IMR-90 (cell line): ENCODE results near the gene ADAMTSL2. TPM values are rescaled to one million over a fixed set of nuclear protein-coding genes. Genes with fewer than 3 reads are reported as not detected.

Source experiments
- ATAC-seq: fragments of 200-7000 bp; cut with Tn5 transposase; 2 replicates; pipeline ENCODE4 v1.9.1; 2020; ENCODE audit warnings: low read depth, mild to moderate bottlenecking, moderate library complexity
- BruUV-seq: library from RNA; stranded (reverse); fragments of 400-500 nt; replicated peaks from 2 replicates; lab custom pipeline; 2021; lab: Mats Ljungman, UMichigan
- CTCF ChIA-PET: fragments of 300-600 bp; formaldehyde crosslinking; extraction: SDS; loops from one replicate; lab custom pipeline; 2021; ENCODE audit warnings: antibody characterized with exemption; lab: Yijun Ruan, JAX
- POLR2A ChIA-PET: fragments of 300-600 bp; sonication (Branson Sonifier 250); formaldehyde crosslinking; loops from one replicate; lab custom pipeline; 2022; ENCODE audit warnings: antibody characterized with exemption; ENCODE audit not compliant: unreplicated experiment; lab: Charles Lee
- DNase-seq: peaks from one replicate; pipeline ENCODE4 v3.0.0; 2013
- H2AFZ ChIP-seq: replicated peaks from 2 replicates; pipeline ENCODE3; 2013; ENCODE audit warnings: low read length, mild to moderate bottlenecking; ENCODE audit not compliant: poor library complexity
- H2AK5ac ChIP-seq: 2 replicates; pipeline ENCODE4 v1.6.1; 2013; ENCODE audit warnings: low read depth, low read length, inconsistent platforms
- H2AK9ac ChIP-seq: replicated peaks from 2 replicates; pipeline ENCODE3; 2013; ENCODE audit warnings: mild to moderate bottlenecking, low read depth, low read length, moderate library complexity; ENCODE audit not compliant: poor library complexity
- H2BK120ac ChIP-seq: 2 replicates; pipeline ENCODE4 v1.6.1; 2013; ENCODE audit warnings: low read depth, low read length, inconsistent platforms
- H2BK15ac ChIP-seq: 3 replicates; pipeline ENCODE4 v1.6.1; 2013; ENCODE audit warnings: low read depth, low read length, inconsistent platforms
- H2BK20ac ChIP-seq: 2 replicates; pipeline ENCODE4 v1.6.1; 2013; ENCODE audit warnings: low read depth, mild to moderate bottlenecking, inconsistent platforms, low read length, moderate library complexity
- H2BK5ac ChIP-seq: 2 replicates; pipeline ENCODE4 v1.6.1; 2013; ENCODE audit warnings: mild to moderate bottlenecking, low read depth, low read length, inconsistent platforms; ENCODE audit not compliant: poor library complexity, severe bottlenecking
- H3K14ac ChIP-seq: replicated peaks from 2 replicates; pipeline ENCODE4 v1.6.1; 2013; ENCODE audit warnings: low read depth, low read length, inconsistent platforms
- H3K18ac ChIP-seq: 2 replicates; pipeline ENCODE4 v1.6.1; 2013; ENCODE audit warnings: low read depth, low read length, control low read depth
- H3K23ac ChIP-seq: 2 replicates; pipeline ENCODE4 v1.6.1; 2013; ENCODE audit warnings: low read depth, low read length, inconsistent platforms
- H3K27ac ChIP-seq: 2 replicates; pipeline ENCODE4 v1.5.1; 2013; ENCODE audit warnings: mild to moderate bottlenecking, control low read depth, low read length; ENCODE audit not compliant: insufficient read depth
- H3K27me3 ChIP-seq: 2 replicates; pipeline ENCODE4 v1.6.1; 2013; ENCODE audit warnings: low read length; ENCODE audit not compliant: control insufficient read depth, insufficient read depth
- H3K36me3 ChIP-seq: 2 replicates; pipeline ENCODE4 v1.6.1; 2013; ENCODE audit warnings: low read length, mixed read lengths; ENCODE audit not compliant: control insufficient read depth, insufficient read depth
- H3K4ac ChIP-seq: 2 replicates; pipeline ENCODE4 v1.6.1; 2013; ENCODE audit warnings: low read depth, low read length, inconsistent platforms
- H3K4me1 ChIP-seq: 2 replicates; pipeline ENCODE4 v1.6.1; 2013; ENCODE audit warnings: low read length, mixed read lengths; ENCODE audit not compliant: control insufficient read depth, insufficient read depth
- H3K4me2 ChIP-seq: 2 replicates; pipeline ENCODE4 v1.6.1; 2013; ENCODE audit warnings: low read depth, mild to moderate bottlenecking, control low read depth, low read length, moderate library complexity
- H3K4me3 ChIP-seq: 2 replicates; pipeline ENCODE4 v1.5.1; 2013; ENCODE audit warnings: low read depth, mild to moderate bottlenecking, control low read depth, low read length, moderate library complexity; ENCODE audit not compliant: insufficient read depth
- H3K56ac ChIP-seq: 2 replicates; pipeline ENCODE4 v1.6.1; 2013; ENCODE audit warnings: low read length, inconsistent platforms; ENCODE audit not compliant: insufficient read depth; ENCODE audit errors: extremely low read depth
- H3K79me1 ChIP-seq, 2 experiments: 2 replicates each; pipeline ENCODE4 v1.6.1; 2013; ENCODE audit warnings: low read length in 2 of 2, inconsistent platforms in 1 of 2, low read depth in 1 of 2
- H3K9ac ChIP-seq: 2 replicates; pipeline ENCODE4 v1.6.1; 2013; ENCODE audit warnings: low read depth, low read length, control low read depth
- H3K9me1 ChIP-seq: 2 replicates; pipeline ENCODE4 v1.6.1; 2013; ENCODE audit warnings: low read length, inconsistent platforms; ENCODE audit not compliant: insufficient read depth
- H3K9me3 ChIP-seq: 2 replicates; pipeline ENCODE4 v1.6.1; 2013; ENCODE audit warnings: low read length; ENCODE audit not compliant: control insufficient read depth, insufficient read depth
- H4K20me1 ChIP-seq: 2 replicates; pipeline ENCODE4 v1.6.1; 2013; ENCODE audit warnings: low read length, inconsistent platforms; ENCODE audit not compliant: insufficient read depth
- H4K5ac ChIP-seq: 2 replicates; pipeline ENCODE4 v1.6.1; 2013; ENCODE audit warnings: mild to moderate bottlenecking, low read depth, low read length, control low read depth
- H4K8ac ChIP-seq, 2 experiments: 2 replicates each; pipeline ENCODE4 v1.6.1; 2013; ENCODE audit warnings: low read depth in 2 of 2, low read length in 2 of 2, control low read depth in 1 of 2, inconsistent platforms in 1 of 2
- H4K91ac ChIP-seq: 2 replicates; pipeline ENCODE4 v1.6.1; 2013; ENCODE audit warnings: low read depth, low read length, inconsistent platforms; ENCODE audit not compliant: insufficient read depth
- BHLHE40 ChIP-seq: fragments of 150-350 bp; IDR thresholded peaks from 2 replicates; pipeline ENCODE4 v1.6.1; 2016; ENCODE audit warnings: mild to moderate bottlenecking, low read depth, low read length
- CEBPB ChIP-seq: IDR thresholded peaks from 2 replicates; pipeline ENCODE4 v1.6.1; 2012; ENCODE audit warnings: low read depth, low read length, improper control_type of control experiment
- CHD1 ChIP-seq: IDR thresholded peaks from 2 replicates; pipeline ENCODE4 v1.6.1; 2012; ENCODE audit warnings: low read depth, low read length, improper control_type of control experiment
- CTCF ChIP-seq: conservative IDR thresholded peaks from 2 replicates; pipeline ENCODE4 v1.5.1; 2012; ENCODE audit warnings: mild to moderate bottlenecking, low read depth, low read length, improper control_type of control experiment
- ELK1 ChIP-seq: fragments of 150-350 bp; IDR thresholded peaks from 2 replicates; pipeline ENCODE4 v1.6.1; 2016; ENCODE audit warnings: low read depth, mild to moderate bottlenecking, low read length, moderate library complexity, borderline replicate concordance
- FOS ChIP-seq: fragments of 150-350 bp; IDR thresholded peaks from 2 replicates; pipeline ENCODE4 v1.6.1; 2016; ENCODE audit warnings: low read depth, low read length
- MAFK ChIP-seq: IDR thresholded peaks from 2 replicates; pipeline ENCODE4 v1.6.1; 2012; ENCODE audit warnings: low read depth, low read length, improper control_type of control experiment
- MAZ ChIP-seq: IDR thresholded peaks from 2 replicates; pipeline ENCODE4 v1.6.1; 2012; ENCODE audit warnings: low read depth, mild to moderate bottlenecking, low read length, improper control_type of control experiment, moderate library complexity, borderline replicate concordance
- MXI1 ChIP-seq: IDR thresholded peaks from 2 replicates; pipeline ENCODE4 v1.6.1; 2012; ENCODE audit warnings: low read depth, mild to moderate bottlenecking, low read length, moderate library complexity, borderline replicate concordance
- NFE2L2 ChIP-seq: fragments of 150-350 bp; IDR thresholded peaks from 2 replicates; pipeline ENCODE4 v1.6.1; 2016; ENCODE audit warnings: low read depth, mild to moderate bottlenecking, low read length
- POLR2A ChIP-seq: IDR thresholded peaks from 2 replicates; pipeline ENCODE4 v1.6.1; 2012; ENCODE audit warnings: mild to moderate bottlenecking, low read depth, low read length
- RAD21 ChIP-seq: IDR thresholded peaks from 2 replicates; pipeline ENCODE4 v1.6.1; 2012; ENCODE audit warnings: low read length, improper control_type of control experiment
- RCOR1 ChIP-seq: IDR thresholded peaks from 2 replicates; pipeline ENCODE4 v1.6.1; 2012; ENCODE audit warnings: mild to moderate bottlenecking, low read length, improper control_type of control experiment; ENCODE audit not compliant: insufficient replicate concordance
- RFX5 ChIP-seq: IDR thresholded peaks from 2 replicates; pipeline ENCODE4 v1.8.0; 2012; ENCODE audit warnings: low read depth, mild to moderate bottlenecking, low read length, moderate library complexity
- SMC3 ChIP-seq: fragments of 150-350 bp; IDR thresholded peaks from 2 replicates; pipeline ENCODE4 v1.6.1; 2016; ENCODE audit warnings: low read depth, mild to moderate bottlenecking, antibody characterized with exemption, low read length, moderate library complexity
- USF2 ChIP-seq: fragments of 150-350 bp; IDR thresholded peaks from 2 replicates; pipeline ENCODE4 v1.6.1; 2017; ENCODE audit warnings: mild to moderate bottlenecking, antibody characterized with exemption, low read length, low read depth
- WGBS, 2 experiments: methylation state at CpG; one replicate each; pipeline versions ENCODE4 v1.1.5 to v1.1.7; 2013; ENCODE audit warnings: missing lambda C conversion rate in 2 of 2; ENCODE audit not compliant: insufficient read length in 1 of 2; ENCODE audit errors: extremely low coverage in 2 of 2; 5-methylcytosine and 5-hydroxymethylcytosine counted together
- dilution Hi-C: fragments of 300-500 bp; cut with HindIII; formaldehyde crosslinking; loops from one replicate; pipeline ENCODE4 v1.14.3; 2018; ENCODE audit warnings: low sequenced_read_pairs; ENCODE audit not compliant: unreplicated experiment
- in situ Hi-C: fragments of 300-500 bp; cut with MboI; formaldehyde crosslinking; loops from 3 replicates; pipeline ENCODE4 v1.14.3; 2019; ENCODE audit warnings: low sequenced_read_pairs, inconsistent platforms, mixed read lengths
- intact Hi-C: fragments of 100-400 bp; cut with micrococcal nuclease; formaldehyde crosslinking; loops from 2 replicates; pipeline ENCODE4 v1.10.0; 2022
- polyA plus RNA-seq, 3 experiments: library from polyadenylated mRNA; depleted of rRNA; stranded (reverse); fragments of >200 nt; gene quantifications; 2 replicates each; pipeline ENCODE4 v1.2.3, GENCODE V29; 2012; ENCODE audit warnings: low replicate concordance in 1 of 3
- total RNA-seq: library from RNA; depleted of rRNA; stranded (reverse); fragments of >200 nt; gene quantifications from 2 replicates; pipeline ENCODE4 v1.2.3, GENCODE V29; 2012

ADAMTSL2 gene
- total and polyA plus RNA-seq, 2 of the 4 experiments (the other 2 are of a cell fraction) = not detected

- no peak overlapping the region for H2AK9ac ChIP-seq
- no peak overlapping the region for H3K56ac ChIP-seq
- dilution Hi-C loops (no loop called here), in situ Hi-C loops (no loop called here), intact Hi-C loops (loop anchor here (1.0 kb wide), 1 partner anchor 39 kb away; no protein-coding TSS in a partner anchor)
- TF ChIP-seq USF2 (no peak), FOS (no peak), NFE2L2 (no peak), CEBPB (no peak), RCOR1 (no peak), RAD21 (no peak), ELK1 (no peak), CTCF (no peak), MAZ (no peak), SMC3 (no peak), BHLHE40 (no peak), POLR2A (no peak), MXI1 (no peak), MAFK (no peak), CHD1 (no peak), RFX5 (no peak)
- no peaks in the 10 kb centered on the region for H4K20me1 ChIP-seq
- peak; percentile 46; the same call in 1 of the 2 replicates for ATAC-seq
- no peak overlapping the region for H3K9ac ChIP-seq
- WGBS, 2 experiments = no CpG with 5 or more reads among the region's 7 CpGs
- no peaks in the 10 kb centered on the region for H3K79me1 ChIP-seq
- no peak overlapping the region for H3K4ac ChIP-seq
- no peaks in the 10 kb centered on the region for H3K36me3 ChIP-seq
- no peak overlapping the region for H2BK120ac ChIP-seq
- no peaks in the 10 kb centered on the region for H3K4me1 ChIP-seq
- no peak overlapping the region for H3K14ac ChIP-seq
- H3K18ac ChIP-seq = no peak overlapping the region
- H3K9me1 ChIP-seq = no peaks in the 10 kb centered on the region
- H2BK15ac ChIP-seq = no peak overlapping the region
- no peak overlapping the region for H3K23ac ChIP-seq
- no peak overlapping the region for H3K27ac ChIP-seq
- no peak overlapping the region for H2BK5ac ChIP-seq
- H3K4me3 ChIP-seq = no peak overlapping the region
- no peak overlapping the region for H2AFZ ChIP-seq
- no peaks in the 10 kb centered on the region for H3K9me3 ChIP-seq
- H3K4me2 ChIP-seq = no peak overlapping the region
- H2AK5ac ChIP-seq = no peak overlapping the region
- no TSS peak for BruUV-seq
- CTCF ChIA-PET = no interaction called here
- peaks cover 70% of the 10 kb centered on the region for H3K27me3 ChIP-seq
- H4K91ac ChIP-seq = no peak overlapping the region
- H2BK20ac ChIP-seq = no peak overlapping the region
- POLR2A ChIA-PET = no interaction called here
- peak; percentile 12 for DNase-seq
- no peak overlapping the region for H4K5ac ChIP-seq
- no peak overlapping the region for H4K8ac ChIP-seq
Measured at GRCh38 chr9:133519693-133520092, 14.8 kb upstream of the ADAMTSL2 start.
